Uterus (tissue), 2 donors: Measurements from ENCODE around the gene ANGPT4.
"Not testable (repeated sequence)": the region's sequence is repeated elsewhere in the genome, so short reads cannot be mapped to it uniquely, and the experiment has no call there.

ENCODE experiments used
- CTCF ChIP-seq, 4 experiments: fragments of 200-600 bp in 2 of 4; fragments of 450-650 bp in 2 of 4; sonication (generic) in 2 of 4; IDR thresholded peaks; one replicate each; pipeline ENCODE4 v1.5.1; 2016 to 2019; ENCODE audit warnings: antibody characterized with exemption in 4 of 4, mild to moderate bottlenecking in 2 of 4, moderate library complexity in 1 of 4
- POLR2A ChIP-seq, 2 donors: fragments of 450-650 bp; IDR thresholded peaks; one replicate each; pipeline ENCODE4 v1.6.1; 2016; ENCODE audit warnings: antibody characterized with exemption in 2 of 2, mild to moderate bottlenecking in 1 of 2, moderate library complexity in 1 of 2

- not testable (repeated sequence) for TF ChIP-seq CTCF, POLR2A (IDR thresholded peaks at IDR 0.05)
Observed at GRCh38 chr20:848731-849130, 67.4 kb downstream of the ANGPT4 start.
